Right ventricle myocardium superior (tissue), 1 donor: ENCODE data around the gene SAPCD2. TPM values are rescaled to one million over a fixed set of nuclear protein-coding genes. Genes with fewer than 3 reads are reported as not detected.
"Not testable (repeated sequence)": the region's sequence is repeated elsewhere in the genome, so short reads cannot be mapped to it uniquely, and the experiment has no call there.

Source experiments
- ATAC-seq: fragments of 200-7000 bp; cut with Tn5 transposase; one replicate; pipeline ENCODE4 v1.9.1; 2020; ENCODE audit warnings: mild to moderate bottlenecking; ENCODE audit not compliant: poor library complexity
- DNase-seq: peaks from one replicate; pipeline ENCODE4 v3.0.0-alpha.2; 2020
- intact Hi-C: fragments of 100-400 bp; cut with DNase I; formaldehyde crosslinking; loops from one replicate; pipeline ENCODE4 v1.11.2; 2022
- total RNA-seq: library from RNA; stranded (reverse); fragmentation: NEBNext Ultra II Directional; extraction: Animal tissue kit (Norgen Biotek cat#: 25700); gene quantifications from one replicate; pipeline ENCODE4 v1.2.1, GENCODE V29; 2021
- donor health status: DM: no; HTN: yes; CAD: no; lungs with severe emphysema.

SAPCD2 gene
- total RNA-seq, 1 donor from 2014 or later, result 0.22 TPM

GRCh38 chr9:137042751-137043727, 27.3 kb downstream of the SAPCD2 start:
- DNase-seq (peak; percentile 79), ATAC-seq (no peak)
- intact Hi-C loops, result no loop called here

- ATAC-seq, result no peak
- no peak for DNase-seq
- intact Hi-C loops, result no loop called here
These were observed 29.2 kb downstream of the SAPCD2 start for GRCh38 chr9:137041124-137041523.

- ATAC-seq, result no peak
- DNase-seq, result no peak
- intact Hi-C loops, result no loop called here
These were observed 29.8 kb downstream of the SAPCD2 start for GRCh38 chr9:137040568-137040967.

- ATAC-seq (no peak), DNase-seq (no peak)
- intact Hi-C loops, result no loop called here
These were observed 30.6 kb downstream of the SAPCD2 start for GRCh38 chr9:137039611-137040366.

- ATAC-seq (no peak), DNase-seq (no peak)
- intact Hi-C loops, result no loop called here
These were observed 31.4 kb downstream of the SAPCD2 start for GRCh38 chr9:137038916-137039315.

- no peak for ATAC-seq
- no peak for DNase-seq
- intact Hi-C loops, result no loop called here
These were observed 32.9 kb downstream of the SAPCD2 start for GRCh38 chr9:137037483-137037882.

GRCh38 chr9:137037035-137037434, 33.3 kb downstream of the SAPCD2 start:
- ATAC-seq (no peak), DNase-seq (no peak)
- intact Hi-C loops, result no loop called here

GRCh38 chr9:137035937-137036336, 34.4 kb downstream of the SAPCD2 start:
- ATAC-seq, result no peak
- intact Hi-C loops, result loop anchor here (1.0 to 2.0 kb wide), 2 partner anchors 89 to 249 kb away; no protein-coding TSS in a partner anchor
- no peak for DNase-seq

- no peak for ATAC-seq
- DNase-seq, result no peak
- intact Hi-C loops, result loop anchor here (1.0 to 2.0 kb wide), 2 partner anchors 89 to 248 kb away; no protein-coding TSS in a partner anchor
These were observed 34.9 kb downstream of the SAPCD2 start for GRCh38 chr9:137035507-137035834.

- intact Hi-C loops, result loop anchor here (1.0 to 2.0 kb wide), 2 partner anchors 88 to 248 kb away; no protein-coding TSS in a partner anchor
- ATAC-seq, result peak; percentile 84
- DNase-seq, result peak; percentile 89
These were observed 35.4 kb downstream of the SAPCD2 start for GRCh38 chr9:137034709-137035506.

GRCh38 chr9:137034039-137034708, 36.2 kb downstream of the SAPCD2 start:
- intact Hi-C loops, result loop anchor here (2.0 kb wide), 1 partner anchor 87 kb away; no protein-coding TSS in a partner anchor
- DNase-seq, result peak; percentile 81
- ATAC-seq, result peak; percentile 16

- intact Hi-C loops, DNase-seq, ATAC-seq: not testable (repeated sequence)
These were observed 36.9 kb downstream of the SAPCD2 start for GRCh38 chr9:137033481-137033880.

- ATAC-seq, result peak; percentile 9
- intact Hi-C loops, result no loop called here
These were observed 37.5 kb downstream of the SAPCD2 start for GRCh38 chr9:137032858-137033257.

GRCh38 chr9:137031904-137032640, 38.3 kb downstream of the SAPCD2 start, which contains the start of gene FUT7:
Gene FUT7, minus strand, starts transcription at chr9:137032088. Its CDS starts 97 bp downstream, at chr9:137031991.
- intact Hi-C loops, result no loop called here
- ATAC-seq (no peak), DNase-seq (no peak)

More at GRCh38 chr9:137032858-137033257, 37.5 kb downstream of the SAPCD2 start:
- DNase-seq, result peak; percentile 88

GRCh38 chr9:137030538-137031527, 39.5 kb downstream of the SAPCD2 start:
- ATAC-seq (no peak), DNase-seq (peak; percentile 72)
- intact Hi-C loops, result no loop called here

GRCh38 chr9:137030006-137030405, 40.4 kb downstream of the SAPCD2 start:
- intact Hi-C loops, result no loop called here
- ATAC-seq (no peak), DNase-seq (no peak)
